ENCODE results near the gene TLNRD1.

- TF ChIP-seq CTCF (IDR thresholded peaks at IDR 0.05; ENCODE audit: low read length) = no peak
- TF ChIP-seq EZH2 (optimal IDR thresholded peaks at IDR 0.05; ENCODE audit: low read depth, low read length) = no peak
- no peak for TF ChIP-seq EZH2phosphoT487 (IDR thresholded peaks at IDR 0.05; ENCODE audit: low read length)
Measured at GRCh38 chr15:80985981-80986380, 14.7 kb upstream of the TLNRD1 start.
